Upper lobe of left lung (tissue), 4 donors: ENCODE measurements around the gene BTBD6.

Experiments
- EP300 ChIP-seq, 4 donors: sonication (generic); formaldehyde crosslinking; IDR thresholded peaks; one replicate each; pipeline ENCODE4 v1.5.1; 2017; ENCODE audit warnings: antibody characterized with exemption in 4 of 4, control low read depth in 2 of 4
- TF ChIP-seq, protein P1 (sequence below), 6 experiments: fragments of 450-650 bp in 4 of 6; fragments of 200-600 bp in 2 of 6; sonication (generic) in 2 of 6; IDR thresholded peaks; one replicate each; pipeline ENCODE4 v1.5.1; 2016 to 2019; ENCODE audit warnings: antibody characterized with exemption in 6 of 6

DNA sequence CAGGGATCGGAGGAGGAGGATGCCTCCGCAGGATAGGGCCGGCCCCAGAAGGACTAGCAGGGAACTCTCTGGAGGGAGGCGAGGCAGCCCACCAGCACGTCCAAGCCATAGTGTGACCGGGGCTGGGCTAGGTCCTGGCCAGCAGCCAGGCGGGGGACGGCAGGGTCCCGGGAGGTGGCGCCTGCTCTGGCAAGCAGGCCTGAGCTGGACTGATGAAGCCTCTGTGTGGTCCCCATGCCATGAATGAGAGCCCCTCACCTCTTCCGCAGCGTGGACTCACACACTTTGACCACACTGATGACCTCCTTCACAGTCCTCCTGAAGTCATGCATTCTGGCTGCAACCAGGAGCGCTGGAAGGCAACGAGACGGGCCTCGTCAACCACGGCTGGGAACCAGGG is 19.8 kb upstream of the BTBD6 start:
- TF ChIP-seq, protein P1, sequence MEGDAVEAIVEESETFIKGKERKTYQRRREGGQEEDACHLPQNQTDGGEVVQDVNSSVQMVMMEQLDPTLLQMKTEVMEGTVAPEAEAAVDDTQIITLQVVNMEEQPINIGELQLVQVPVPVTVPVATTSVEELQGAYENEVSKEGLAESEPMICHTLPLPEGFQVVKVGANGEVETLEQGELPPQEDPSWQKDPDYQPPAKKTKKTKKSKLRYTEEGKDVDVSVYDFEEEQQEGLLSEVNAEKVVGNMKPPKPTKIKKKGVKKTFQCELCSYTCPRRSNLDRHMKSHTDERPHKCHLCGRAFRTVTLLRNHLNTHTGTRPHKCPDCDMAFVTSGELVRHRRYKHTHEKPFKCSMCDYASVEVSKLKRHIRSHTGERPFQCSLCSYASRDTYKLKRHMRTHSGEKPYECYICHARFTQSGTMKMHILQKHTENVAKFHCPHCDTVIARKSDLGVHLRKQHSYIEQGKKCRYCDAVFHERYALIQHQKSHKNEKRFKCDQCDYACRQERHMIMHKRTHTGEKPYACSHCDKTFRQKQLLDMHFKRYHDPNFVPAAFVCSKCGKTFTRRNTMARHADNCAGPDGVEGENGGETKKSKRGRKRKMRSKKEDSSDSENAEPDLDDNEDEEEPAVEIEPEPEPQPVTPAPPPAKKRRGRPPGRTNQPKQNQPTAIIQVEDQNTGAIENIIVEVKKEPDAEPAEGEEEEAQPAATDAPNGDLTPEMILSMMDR (IDR thresholded peaks at IDR 0.05): no peak
- no peak for TF ChIP-seq EP300 (IDR thresholded peaks at IDR 0.05)
